GM18873 (cell line): ENCODE data around the gene STRN.
"Not testable (repeated sequence)": the region's sequence is repeated elsewhere in the genome, so short reads cannot be mapped to it uniquely, and the experiment has no call there.

ENCODE experiments used
- ATAC-seq: cut with Tn5 transposase; IDR thresholded peaks from one replicate; pipeline ENCODE4 v1.9.1; 2021; ENCODE audit warnings: mild to moderate bottlenecking, moderate library complexity, moderate number of reproducible peaks; ENCODE audit not compliant: unreplicated experiment, low FRiP score

The STRN gene, protein sequence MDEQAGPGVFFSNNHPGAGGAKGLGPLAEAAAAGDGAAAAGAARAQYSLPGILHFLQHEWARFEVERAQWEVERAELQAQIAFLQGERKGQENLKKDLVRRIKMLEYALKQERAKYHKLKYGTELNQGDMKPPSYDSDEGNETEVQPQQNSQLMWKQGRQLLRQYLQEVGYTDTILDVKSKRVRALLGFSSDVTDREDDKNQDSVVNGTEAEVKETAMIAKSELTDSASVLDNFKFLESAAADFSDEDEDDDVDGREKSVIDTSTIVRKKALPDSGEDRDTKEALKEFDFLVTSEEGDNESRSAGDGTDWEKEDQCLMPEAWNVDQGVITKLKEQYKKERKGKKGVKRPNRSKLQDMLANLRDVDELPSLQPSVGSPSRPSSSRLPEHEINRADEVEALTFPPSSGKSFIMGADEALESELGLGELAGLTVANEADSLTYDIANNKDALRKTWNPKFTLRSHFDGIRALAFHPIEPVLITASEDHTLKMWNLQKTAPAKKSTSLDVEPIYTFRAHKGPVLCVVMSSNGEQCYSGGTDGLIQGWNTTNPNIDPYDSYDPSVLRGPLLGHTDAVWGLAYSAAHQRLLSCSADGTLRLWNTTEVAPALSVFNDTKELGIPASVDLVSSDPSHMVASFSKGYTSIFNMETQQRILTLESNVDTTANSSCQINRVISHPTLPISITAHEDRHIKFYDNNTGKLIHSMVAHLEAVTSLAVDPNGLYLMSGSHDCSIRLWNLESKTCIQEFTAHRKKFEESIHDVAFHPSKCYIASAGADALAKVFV

DNA sequence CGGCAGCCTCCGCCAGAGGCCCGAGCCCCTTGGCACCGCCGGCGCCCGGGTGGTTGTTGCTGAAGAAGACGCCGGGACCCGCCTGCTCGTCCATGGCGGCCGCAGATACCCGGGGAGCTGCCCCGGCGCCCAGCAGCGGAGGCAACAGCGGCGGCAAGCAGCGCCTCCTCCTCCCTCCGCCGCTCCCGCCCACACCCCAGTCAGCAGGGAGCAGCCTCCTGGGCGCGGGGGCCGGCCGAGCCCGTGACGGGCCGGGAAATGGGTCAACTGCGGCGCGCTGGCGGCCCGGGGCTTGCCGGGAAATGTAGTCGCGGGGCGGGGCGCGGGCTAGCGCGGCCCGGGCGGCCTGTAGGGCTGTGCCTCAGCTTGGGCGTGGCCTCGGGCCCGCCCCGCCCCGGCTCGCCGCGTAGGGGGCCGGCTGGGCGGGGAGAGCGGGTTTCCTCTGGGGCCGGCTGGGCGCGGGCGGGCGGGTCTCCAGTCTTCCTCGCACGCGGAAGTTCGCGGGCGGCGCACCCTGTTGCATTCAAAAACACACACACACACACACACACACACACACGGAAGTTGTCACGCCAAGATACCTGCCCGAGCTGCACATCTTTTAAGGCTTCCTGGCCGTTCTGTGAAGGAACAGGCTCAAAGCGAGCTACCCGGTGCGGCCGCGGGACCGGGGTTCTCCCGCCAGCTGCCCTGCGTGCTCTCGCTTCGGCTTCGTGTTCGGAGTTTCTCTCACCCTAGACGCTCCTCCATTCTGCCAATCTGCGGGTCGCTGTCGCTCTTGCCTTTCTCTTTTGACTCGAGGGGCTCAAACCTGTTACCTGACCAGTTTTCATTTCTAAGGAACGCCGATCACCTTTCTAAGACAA is at the start of gene STRN:
Gene STRN (minus strand): TSS at position 167 of the 866 bp plus-strand sequence. CDS start 73 bp downstream, at position 94.
- peak; percentile 94 for ATAC-seq

DNA sequence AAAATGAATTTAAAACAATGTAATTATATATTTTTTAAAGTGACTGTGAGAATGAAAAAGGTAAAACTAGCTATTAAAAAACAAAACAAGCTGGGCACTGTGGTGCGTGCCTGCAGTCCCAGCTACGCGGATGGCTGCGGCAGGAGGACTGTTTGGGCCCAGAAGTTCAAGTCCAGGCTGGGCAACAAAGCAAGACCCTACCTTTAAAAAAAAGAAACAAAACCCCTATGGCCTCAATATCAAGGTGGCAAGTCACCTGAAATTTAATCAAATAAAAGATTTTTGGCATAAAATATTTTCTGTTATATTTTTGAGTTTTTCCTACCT is 46.9 kb upstream of the STRN start:
- no peak for ATAC-seq

DNA sequence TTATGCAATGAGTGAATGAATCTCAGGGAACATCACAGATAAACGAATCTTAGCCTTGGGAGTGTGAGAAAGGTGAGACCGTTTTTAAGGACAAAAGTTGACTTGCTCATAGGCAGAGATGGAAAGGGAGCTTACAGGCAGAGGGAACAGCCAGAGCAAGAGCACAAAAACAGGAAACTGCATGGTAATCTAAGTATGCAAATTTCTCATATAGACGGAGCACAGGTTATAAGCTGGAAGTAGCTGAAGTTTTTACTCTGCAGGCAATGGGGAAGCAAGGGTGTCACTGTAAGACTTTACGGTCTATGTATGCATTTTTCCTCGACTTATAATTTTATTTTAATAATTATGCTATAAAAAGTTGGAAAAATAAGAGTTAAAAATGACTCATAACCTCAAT is 44.8 kb upstream of the STRN start:
- no peak for ATAC-seq

DNA sequence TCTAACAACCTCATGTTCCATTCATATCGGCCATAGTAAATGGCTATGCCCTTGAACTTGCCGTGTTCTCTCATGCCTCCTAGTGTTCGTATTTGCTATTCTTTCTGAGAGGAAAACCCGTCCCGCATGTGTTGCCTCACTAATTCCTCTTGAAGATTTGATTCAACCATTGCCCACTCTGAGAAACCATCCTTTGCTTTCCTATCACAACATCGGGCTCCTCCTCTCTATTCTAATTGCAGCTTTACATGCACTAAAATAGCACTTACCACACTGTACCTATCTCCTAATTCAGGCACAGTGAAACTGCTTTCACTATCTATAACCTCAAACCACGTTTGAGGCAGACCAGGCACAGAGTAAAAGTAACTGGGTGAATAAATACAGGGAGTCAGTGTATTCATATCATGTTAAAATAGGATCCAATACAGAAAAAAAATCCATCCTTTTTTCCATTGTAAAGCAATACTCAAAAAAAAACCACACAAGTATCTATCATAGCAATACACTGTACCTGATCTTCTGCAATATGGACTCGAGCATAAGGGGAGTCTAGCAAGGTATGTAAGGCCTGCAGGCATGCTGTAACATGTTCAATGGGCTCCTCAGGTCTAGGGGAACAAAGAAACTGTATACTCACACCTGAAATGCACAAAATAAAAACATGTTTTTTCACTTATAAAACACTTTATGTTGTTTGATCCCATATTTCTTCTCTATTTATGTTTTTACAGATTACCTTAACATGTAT is 39.0 kb upstream of the STRN start:
- peak; percentile 98 for ATAC-seq

DNA sequence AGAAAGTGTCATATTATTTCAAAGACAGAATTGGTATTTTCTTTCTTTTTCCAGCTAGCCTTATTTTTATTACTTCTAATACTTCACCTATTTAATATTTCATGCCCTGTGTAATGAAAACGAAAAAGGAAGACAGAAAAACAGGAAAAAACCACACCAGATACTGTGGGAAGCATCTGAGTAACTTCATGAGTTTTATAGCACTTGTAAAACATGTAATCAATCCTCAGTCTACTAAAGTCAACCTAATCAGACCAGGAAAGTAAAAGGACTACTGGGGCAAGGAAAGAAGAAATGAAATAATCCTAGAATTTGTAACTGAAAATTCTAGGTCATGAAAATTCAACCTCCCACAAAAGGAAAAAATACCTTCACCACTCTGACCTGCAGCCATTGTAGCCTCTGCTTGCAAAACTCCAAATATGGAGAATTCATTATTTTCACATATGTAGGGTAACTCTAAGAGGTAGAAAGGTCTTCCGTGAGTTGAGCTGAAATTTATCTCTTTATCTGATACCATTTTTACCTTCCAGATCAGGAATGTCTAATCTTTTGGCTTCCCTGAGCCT is 34.7 kb upstream of the STRN start:
- no peak for ATAC-seq

DNA sequence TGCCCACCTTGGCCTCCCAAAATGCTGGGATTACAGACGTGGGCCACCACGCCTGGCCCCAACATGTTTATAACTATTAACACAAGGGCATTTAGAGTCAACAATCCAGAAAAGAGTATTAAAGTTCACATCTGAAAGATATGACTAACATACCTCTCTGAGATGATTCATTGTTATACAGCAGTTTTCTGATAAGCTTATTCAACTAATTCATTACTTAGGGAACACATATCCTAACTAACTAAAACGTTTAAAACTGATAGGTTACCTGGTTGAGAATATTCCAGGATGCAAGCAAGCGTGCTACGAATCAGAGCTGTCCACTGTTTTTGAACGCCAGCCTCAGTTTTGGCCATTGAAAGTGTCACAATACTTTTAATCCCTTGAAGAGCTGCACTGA is 34.0 kb upstream of the STRN start:
- ATAC-seq = no peak

DNA sequence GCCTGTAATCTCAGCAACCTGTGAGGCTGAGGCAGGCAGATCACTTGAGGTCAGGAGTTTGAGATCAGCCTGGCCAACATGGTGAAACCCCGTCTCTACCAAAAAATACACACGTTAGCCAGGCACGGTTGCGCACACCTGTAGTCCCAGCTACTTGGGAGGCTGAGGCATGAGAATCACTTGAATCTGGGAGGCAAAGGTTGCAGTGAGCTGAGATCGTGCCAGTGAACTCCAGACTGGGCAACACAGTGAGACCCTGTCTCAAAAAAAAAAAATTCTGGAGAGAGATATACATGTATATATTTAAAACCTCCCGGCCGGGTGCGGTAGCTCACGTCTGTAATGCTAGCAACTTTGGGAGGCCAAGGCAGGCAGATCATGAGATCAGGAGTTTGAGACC is 33.1 kb upstream of the STRN start:
- ATAC-seq = not testable (repeated sequence)

DNA sequence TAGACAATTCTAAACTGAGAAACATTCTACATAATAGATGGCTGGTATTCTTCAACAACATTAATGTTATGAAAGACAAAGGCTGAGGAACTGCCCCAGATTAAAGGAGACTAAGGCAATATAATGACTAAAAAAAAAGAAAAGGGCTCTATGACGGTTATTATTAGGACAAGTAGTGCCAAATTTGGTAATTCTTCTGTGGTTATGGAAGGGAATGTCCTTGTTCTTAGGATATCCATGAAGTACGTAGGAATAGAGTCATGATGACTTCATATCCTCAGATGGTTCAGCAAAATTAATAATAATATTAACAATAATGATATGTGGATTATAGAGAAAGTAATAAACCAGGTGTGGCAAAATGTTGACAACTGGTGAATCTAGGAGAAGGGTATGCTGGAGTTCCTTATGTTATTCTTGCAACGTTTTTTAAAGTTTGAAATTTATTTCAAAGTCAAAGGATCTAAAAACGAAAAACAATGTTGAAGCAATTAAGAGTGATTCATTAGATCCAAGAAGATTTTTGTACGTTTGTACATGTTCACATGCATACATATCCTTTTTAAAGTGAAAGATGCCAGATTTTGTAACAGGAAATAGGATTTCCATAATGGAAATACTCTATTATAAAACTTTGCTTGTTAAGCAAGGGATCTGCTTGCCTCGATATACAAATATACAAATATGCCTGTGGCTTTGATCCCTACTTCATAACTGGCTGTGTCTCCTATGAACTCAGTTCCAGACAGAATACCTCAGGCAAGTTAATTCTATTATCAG is 27.7 kb upstream of the STRN start:
- no peak for ATAC-seq

DNA sequence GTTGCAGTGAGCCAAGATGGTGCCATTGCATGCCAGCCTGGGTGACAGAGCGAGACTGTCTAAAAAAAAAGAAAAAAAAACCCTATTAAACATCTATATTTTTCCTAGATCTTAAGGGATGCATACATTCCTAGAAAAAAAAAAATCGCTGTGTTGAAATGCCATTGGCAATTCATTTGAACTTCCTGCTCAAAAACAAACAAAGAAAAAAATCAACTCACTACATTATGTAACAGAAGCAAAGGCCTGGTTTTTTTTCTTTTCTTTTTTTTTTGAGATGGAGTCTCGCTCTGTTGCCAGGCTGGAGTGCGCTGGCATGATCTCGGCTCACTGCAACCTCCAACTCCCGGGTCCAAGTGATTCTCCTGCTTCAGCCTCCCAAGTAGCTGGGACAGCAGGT is 21.7 kb upstream of the STRN start:
- ATAC-seq = no peak

DNA sequence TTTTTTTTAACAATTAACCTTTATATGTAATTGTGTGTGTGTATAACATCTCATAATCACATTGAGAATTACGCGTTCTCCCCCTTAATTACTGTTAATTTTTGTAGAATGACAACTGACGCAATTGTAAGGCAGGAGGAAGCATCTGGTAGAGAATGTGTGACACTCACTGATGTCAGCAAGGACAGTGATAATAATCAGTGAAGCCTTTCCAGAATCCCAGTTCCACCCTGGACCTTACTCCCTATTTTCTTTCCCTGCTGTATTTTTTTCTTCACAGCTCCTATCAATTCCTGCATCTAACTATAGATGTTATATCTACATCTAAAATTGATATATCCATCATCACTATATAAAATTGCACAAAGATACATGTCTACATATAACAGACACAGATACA is 16.1 kb upstream of the STRN start:
- ATAC-seq = no peak

DNA sequence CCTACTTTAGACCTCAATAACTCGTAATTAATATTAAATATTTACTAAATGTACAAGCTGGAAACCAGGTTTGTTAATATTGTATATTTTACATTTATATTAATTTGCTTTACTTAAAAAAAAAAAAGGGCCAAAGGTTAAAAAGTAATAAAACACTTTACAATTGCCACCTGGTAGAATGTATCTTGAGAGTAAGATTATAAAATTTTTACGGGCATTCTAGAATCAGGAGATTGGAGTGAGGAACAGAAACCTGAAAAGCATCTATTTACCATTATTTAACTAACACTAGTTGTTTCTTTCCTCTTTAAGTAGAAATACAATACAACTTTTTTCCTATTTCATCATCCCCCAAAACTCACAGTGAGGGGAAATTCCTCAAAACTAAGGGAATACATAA is 15.6 kb upstream of the STRN start:
- no peak for ATAC-seq

DNA sequence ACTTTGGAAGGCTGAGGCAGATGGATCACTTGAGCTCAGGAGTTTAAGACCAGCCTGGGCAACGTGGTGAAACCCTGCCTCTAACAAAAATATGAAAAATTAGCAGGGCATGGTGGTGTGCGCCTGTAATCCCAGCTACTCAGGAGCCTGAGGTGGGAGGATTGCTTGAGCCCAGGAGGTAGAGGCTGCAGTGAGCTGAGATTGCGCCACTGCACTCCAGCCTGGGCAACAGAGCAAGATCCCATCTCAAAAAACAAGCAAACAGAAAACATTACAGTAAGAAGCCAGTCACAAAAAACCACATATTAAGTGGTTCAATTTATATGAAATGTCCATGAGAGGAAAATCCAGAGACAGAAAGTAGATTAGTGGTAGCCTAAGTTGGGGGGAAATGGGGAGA is 12.7 kb upstream of the STRN start:
- ATAC-seq = not testable (repeated sequence)

DNA sequence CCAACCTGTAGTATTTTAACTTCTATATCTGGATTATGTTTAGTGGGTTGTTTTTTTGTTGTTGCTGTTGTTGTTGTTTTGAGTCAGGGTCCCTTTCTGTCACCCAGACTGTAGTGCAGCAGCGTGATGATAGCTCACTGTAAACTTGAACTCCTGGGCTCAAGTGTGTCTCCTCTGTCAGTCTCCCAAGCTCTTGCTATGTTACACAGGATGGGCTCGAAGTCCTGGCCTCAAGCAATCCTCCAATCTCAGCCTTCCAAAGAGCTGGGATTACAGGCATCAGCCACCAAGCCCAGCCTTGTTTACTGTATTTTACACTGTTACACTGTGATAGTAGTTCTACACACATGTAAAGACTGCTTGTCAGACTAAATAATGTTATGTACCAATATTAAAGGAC is 9.7 kb upstream of the STRN start:
- ATAC-seq = no peak

DNA sequence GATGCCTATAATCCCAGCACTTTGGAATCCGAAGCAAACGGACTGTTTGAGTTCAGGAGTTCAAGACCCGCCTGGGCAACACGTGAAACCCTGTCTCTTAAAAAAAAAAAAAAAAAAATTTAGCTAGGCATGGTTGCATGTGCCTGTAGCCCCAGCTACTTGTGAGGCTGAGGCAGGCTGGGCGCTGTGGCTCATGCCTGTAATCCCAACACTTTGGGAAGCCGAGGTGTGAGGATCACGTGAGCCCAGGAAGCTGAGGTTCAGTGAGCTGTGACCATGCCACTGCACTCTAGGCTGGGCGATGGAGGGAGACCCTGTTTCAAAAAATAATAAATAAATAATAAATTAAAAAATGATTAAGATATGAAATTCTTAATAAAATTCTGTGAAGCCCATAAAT is 9.0 kb upstream of the STRN start:
- ATAC-seq = no peak

DNA sequence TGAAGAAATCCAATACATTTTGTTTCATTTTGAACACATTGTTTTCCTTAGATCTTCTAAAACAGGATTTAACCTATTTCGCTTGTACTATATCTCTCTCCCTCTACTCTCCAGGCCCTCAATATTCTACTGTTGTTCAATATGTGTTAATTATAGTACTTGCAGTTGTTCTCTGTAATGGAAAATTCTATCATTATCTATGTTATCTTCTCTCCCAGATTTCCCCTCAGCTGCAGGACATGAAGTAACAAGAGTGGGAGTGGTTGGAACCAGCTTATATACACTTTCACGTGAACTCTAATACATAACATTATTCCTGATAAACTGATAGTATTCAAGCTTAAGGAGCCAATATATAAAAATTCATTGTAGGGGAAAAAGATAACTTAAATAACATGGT is 7.0 kb upstream of the STRN start:
- ATAC-seq = no peak

DNA sequence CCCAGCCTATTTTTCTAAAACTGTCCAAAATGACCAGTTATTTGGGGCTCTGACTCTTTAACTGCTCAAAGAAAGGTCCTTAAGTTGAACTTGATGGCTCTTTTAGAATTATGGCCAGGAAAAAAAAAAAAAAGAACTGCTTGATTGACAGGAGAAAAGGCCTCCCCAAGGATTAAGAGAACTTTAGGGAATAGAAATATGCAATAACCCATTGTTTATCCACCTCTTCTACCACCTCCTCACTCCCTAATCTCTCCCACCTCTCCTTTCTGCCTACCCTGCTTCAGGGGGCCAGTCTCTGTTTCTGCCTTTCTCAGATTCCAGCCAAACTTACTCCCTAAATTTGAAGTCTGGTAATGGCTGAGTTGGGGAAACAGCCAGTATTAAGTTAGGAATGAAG is 5.7 kb upstream of the STRN start:
- ATAC-seq = no peak

DNA sequence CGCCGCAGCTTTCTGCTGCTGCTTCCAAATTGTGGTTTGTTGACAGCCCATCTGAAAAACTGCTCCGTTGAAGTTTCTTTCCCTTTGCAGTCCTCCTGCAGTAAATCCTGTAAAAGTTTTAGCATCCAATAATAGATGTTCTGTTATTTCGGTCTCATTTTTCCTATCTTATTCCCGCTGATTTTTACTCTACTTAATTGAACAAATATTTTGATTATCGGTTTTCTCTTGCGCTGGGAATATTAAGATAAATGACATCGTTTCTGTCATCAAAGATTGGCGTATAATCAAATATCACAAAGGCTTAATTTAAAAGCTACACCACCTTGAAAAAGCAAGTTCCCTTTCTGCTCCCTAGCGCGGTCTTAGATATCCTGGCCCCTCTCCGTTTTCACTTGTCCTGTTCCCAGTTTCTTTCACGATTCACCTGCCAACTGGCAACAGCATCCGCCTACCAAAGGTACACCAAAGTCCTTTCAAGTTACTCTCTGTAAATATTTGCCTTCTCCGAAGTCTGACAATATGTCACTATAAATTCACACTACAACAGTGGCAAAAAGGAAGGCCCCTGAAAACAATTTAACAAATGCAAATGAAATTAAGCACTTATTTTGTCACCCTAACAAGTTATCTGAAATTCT is 1.0 kb upstream of the STRN start:
- ATAC-seq = no peak

DNA sequence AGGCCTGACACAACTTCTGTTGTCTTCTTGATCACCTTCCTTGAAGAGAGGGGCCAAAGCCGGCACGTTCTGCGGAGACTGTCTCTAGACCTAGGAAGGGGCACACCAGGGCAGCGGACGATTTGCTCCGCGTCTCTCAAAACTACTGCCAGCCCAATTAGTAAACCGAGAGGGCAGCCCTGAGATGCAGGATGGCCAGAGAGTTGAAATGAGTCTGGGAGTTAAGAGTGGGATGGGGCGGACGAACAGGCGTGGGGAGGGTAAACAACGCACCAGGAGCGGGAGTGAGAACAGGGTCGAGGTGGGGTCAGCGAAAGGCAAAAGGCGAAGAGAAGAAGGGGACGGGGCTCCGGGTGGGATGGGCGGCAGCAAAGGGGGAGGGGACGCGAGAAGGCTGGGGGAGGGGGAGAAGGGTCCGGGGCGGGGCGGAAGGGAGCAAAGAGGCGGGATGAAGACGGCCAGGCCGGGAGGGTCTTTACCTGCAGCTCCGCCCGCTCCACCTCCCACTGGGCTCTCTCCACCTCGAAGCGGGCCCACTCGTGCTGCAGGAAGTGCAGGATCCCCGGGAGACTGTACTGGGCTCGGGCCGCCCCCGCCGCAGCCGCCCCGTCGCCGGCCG is 476 bp downstream of the STRN start:
- peak; percentile 29 for ATAC-seq
